Measurements from ENCODE around the gene LCMT2. TPM values are rescaled to one million over a fixed set of nuclear protein-coding genes. Genes with fewer than 3 reads are reported as not detected.

LCMT2 gene
- total and polyA plus RNA-seq, 2 of the 8 experiments (the other 6 are each of a cell fraction or from before 2014, with no cell fraction given): 11.2 to 11.9 TPM

DNA sequence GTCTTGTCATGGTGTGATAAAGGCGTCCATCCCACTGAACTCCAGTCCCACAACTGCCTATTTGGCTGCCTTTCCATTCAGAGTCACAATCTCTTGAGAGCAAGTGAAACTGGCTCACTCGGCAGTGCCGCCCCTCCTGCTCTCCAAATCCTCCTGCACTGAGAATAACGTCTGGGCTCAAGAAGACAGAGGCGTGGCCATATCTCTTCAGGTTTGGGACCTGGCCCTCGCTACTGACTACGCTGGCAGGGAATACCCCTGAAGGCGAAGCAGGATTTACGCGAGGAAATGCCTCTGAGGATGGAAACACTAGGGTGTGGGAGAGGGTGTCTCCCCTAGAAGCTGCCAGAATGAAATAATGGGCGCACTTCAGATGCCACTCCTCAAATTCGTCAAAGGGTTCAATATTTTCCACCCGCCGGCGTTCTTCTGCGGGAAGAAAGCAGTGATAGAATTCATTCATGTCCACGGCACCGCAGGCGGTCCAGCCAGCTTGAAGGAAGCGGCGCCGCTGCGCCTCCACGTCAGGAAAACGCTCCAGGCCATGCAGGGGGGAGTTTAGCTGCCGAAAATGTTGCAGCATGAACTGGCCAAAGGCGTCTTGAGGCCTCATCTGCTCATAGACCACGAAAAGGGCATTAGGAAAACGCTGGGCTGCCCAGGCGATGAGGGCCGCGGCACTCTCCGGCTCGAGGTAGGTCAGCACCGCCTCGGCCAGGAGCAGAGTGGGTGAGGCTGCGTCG, 985 bp downstream of the LCMT2 start:
- Histone ChIP-seq H3K56ac (replicated peaks; ENCODE audit: insufficient read length, low read depth, low read length) (peak overlapping the region; percentile 42), H3K79me2 (ENCODE audit: control insufficient read depth in 1 of 2, insufficient read depth in 2 of 2, low read length in 2 of 2) (peaks cover 0 to 12% of the 10 kb centered on the region in 2 experiments; a peak in 2 of 4 replicates), H4K8ac (ENCODE audit: extremely low read depth, insufficient read depth, low read length) (peak overlapping the region; percentile 93), H4K5ac (ENCODE audit: insufficient read length, low read depth, low read length) (peak overlapping the region; percentile 4), H2AK5ac (ENCODE audit: low read depth, low read length) (no peak overlapping the region), H2BK15ac (ENCODE audit: low read length) (no peak overlapping the region), H3K4me2 (ENCODE audit: insufficient read depth in 1 of 2, low read depth in 2 of 2, low read length in 2 of 2) (peak overlapping the region; percentile 80 to 93), H3K14ac (ENCODE audit: insufficient read length) (no peak overlapping the region), H2BK120ac (replicated peaks; ENCODE audit: low read depth, low read length) (no peak overlapping the region), H3K36me3 (ENCODE audit: control insufficient read depth in 2 of 4, insufficient read depth in 4 of 4, low read length in 3 of 4) (peaks cover 0 to 5% (median 3%) of the 10 kb centered on the region in 4 experiments; a peak in 2 of 8 replicates), H3K79me1 (ENCODE audit: low read depth, low read length) (peaks cover 3% of the 10 kb centered on the region; the same call in 1 of the 2 replicates), H3K4me3 (ENCODE audit: extremely low read depth in 1 of 4, insufficient read depth in 2 of 4, low read depth in 3 of 4, low read length in 4 of 4) (peak overlapping the region; percentile 73 to 90 (median 83)), H4K91ac (replicated peaks; ENCODE audit: insufficient read length, low read length) (no peak overlapping the region), H2AFZ (ENCODE audit: low read length) (peak overlapping the region; percentile 4; the same call in 1 of the 2 replicates), H3K27me3 (replicated peaks in 1 of 4; ENCODE audit: control insufficient read depth in 3 of 4, extremely low read depth in 1 of 4, insufficient read depth in 3 of 4, low read length in 3 of 4) (no peaks in the 10 kb centered on the region), H3K23ac (ENCODE audit: insufficient read length) (no peak overlapping the region), H3K9me3 (ENCODE audit: insufficient read depth in 2 of 2, low read depth in 1 of 2, low read length in 1 of 2) (no peaks in the 10 kb centered on the region), H3K23me2 (ENCODE audit: low read depth, low read length) (peaks cover 7% of the 10 kb centered on the region), H3K27ac (ENCODE audit: low read depth, low read length) (peak overlapping the region; percentile 89), H3K9ac (replicated peaks in 1 of 4; ENCODE audit: extremely low read depth in 1 of 4, low read depth in 3 of 4, low read length in 3 of 4) (peak overlapping the region; percentile 79 to 88 (median 86)), H2BK5ac (ENCODE audit: low read depth, low read length) (peak overlapping the region; percentile 55; the same call in 1 of the 2 replicates), H3K18ac (ENCODE audit: extremely low read depth, low read length) (peak overlapping the region; percentile 71; the same call in 1 of the 2 replicates), H3K4ac (replicated peaks; ENCODE audit: insufficient read length, low read depth, low read length) (peak overlapping the region; percentile 63), H4K20me1 (replicated peaks in 1 of 2; ENCODE audit: control insufficient read depth in 1 of 2, insufficient read depth in 2 of 2, low read length in 2 of 2) (peaks cover 0 to 5% of the 10 kb centered on the region in 2 experiments), H2BK20ac (ENCODE audit: low read length) (no peak overlapping the region), H2BK12ac (ENCODE audit: low read depth, low read length) (no peak overlapping the region), H3K4me1 (replicated peaks in 1 of 4; ENCODE audit: control insufficient read depth in 3 of 4, insufficient read depth in 4 of 4, low read length in 3 of 4) (peaks cover 4 to 10% (median 5%) of the 10 kb centered on the region in 4 experiments; a peak in 6 of 7 replicates)
- ChIA-PET CTCF (ENCODE audit: partially characterized antibody) (interaction anchor here (0.9 kb wide), 1 partner anchor 139 kb away, joined by 3 read pairs; no protein-coding TSS in a partner anchor), POLR2A (ENCODE audit: partially characterized antibody) (interaction anchor here (0.6 to 1.0 kb wide), 2 partner anchors 18 to 521 kb away, joined by 3 to 5 read pairs; no protein-coding TSS in a partner anchor)
- 24% methylated on average over 35 of the region's 38 CpGs; no CpG with 5 or more reads in 1 of the 2 experiments for WGBS, 2 experiments (ENCODE audit: extremely low coverage in 1 of 2, insufficient coverage in 1 of 2, insufficient read length in 1 of 2, insufficient replicate concordance in 2 of 2, low coverage in 1 of 2, low lambda C conversion rate in 2 of 2, missing lambda C conversion rate in 1 of 2)
- peak in 1 of 2 experiments; percentile 59 for DNase-seq (ENCODE audit: low read depth in 1 of 2, low spot score in 2 of 2)
- no peak for FAIRE-seq
- TF ChIP-seq CTBP2 (IDR thresholded peaks at IDR 0.05; ENCODE audit: borderline replicate concordance, insufficient read depth, insufficient read length, low read length) (no peak), HDAC2 (IDR thresholded peaks at IDR 0.05; ENCODE audit: borderline replicate concordance in 1 of 2, low read depth in 2 of 2, low read length in 2 of 2) (0 out of 4 replicates have a peak, but pooled peaks of 1 of the 2 experiments have one; percentile 0), CREB1 (IDR thresholded peaks at IDR 0.05) (peak; percentile 42; the same call in 1 of the 2 replicates), NRF1 (IDR thresholded peaks at IDR 0.05; ENCODE audit: low read depth, low read length) (no peak), BRCA1 (IDR thresholded peaks at IDR 0.05; ENCODE audit: low read depth, low read length) (no peak)

All from H1 (cell line).